Measurements from ENCODE around the gene DNAAF1.
A peak's percentile ranks its signal among the peaks of the same experiment; 100 is the strongest.
"Not testable (repeated sequence)": the region's sequence is repeated elsewhere in the genome, so short reads cannot be mapped to it uniquely, and the experiment has no call there.

The DNAAF1 gene

DNA sequence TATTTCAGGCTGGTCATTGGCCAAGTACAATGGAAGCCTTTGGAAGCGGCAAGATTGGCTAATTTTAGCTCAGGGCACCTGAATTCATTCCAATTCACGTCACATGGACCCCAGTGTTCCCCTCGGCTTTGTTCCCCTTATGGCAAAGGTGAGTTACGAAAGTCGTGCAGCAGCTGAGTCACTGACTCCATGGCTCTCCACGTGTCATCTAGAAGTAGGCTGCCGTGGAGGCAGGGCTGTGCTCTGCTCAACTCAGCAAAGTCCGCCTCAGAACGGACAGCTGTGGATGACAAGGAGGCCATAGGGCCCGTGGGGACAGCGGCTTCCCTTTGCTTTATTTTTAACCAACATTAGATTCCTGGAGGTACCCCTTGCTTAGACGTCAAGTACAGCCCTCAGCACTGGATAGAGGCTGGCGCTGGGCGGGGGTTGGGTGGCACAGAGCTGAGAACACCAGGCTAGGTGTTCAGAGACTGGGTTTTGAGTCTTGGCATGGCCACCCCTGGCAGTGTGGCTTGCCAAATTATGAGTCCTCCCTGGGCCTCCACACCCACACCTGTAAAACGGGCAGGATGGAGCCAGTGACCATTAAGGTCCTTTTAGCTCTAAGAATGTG lies 69.5 kb downstream of the DNAAF1 start:
- DNase-seq: no peak

DNA sequence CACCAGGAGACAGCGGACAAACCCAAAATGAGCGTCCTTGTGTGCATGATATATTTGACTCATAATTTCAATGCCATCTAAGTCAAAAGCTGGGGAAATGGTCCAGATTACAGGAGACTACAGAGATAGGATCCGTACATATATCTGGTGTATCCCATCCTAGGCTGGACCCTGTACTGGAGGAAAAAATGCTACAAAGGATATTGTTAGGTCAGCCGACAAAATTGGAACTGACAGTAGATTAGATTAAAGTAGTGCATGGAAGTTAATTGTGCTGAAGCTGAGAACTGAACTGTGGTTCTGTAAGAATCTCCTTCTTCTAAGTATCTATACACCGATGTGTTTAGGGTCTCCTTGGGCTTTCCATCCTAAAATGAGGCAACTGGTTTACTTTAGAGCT lies 70.4 kb downstream of the DNAAF1 start:
- DNase-seq: no peak

DNA sequence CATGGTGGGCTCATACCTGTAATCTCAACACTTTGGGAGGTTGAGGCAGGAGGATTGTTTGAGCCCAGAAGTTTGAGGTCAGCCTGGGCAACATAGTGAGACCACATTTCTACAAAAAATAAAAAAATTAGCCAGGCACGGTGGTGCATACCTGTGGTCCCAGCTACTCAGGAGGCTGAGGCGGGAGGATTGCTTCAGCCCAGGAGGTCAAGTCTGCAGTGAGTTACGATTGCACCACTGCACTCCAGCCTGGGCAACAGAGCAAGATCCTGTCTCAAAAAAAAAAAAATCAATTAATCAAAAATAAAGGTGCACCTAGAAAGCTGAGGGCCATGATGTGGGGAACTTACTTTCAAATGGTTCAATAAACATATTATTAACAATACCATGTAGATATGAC lies 71.0 kb downstream of the DNAAF1 start:
- DNase-seq: not testable (repeated sequence)

GRCh38 chr16:84218176-84218823 lies 73.2 kb downstream of the DNAAF1 start:
- DNase-seq: no peak

GRCh38 chr16:84218956-84219355 lies 73.8 kb downstream of the DNAAF1 start:
- no peak for DNase-seq

DNA sequence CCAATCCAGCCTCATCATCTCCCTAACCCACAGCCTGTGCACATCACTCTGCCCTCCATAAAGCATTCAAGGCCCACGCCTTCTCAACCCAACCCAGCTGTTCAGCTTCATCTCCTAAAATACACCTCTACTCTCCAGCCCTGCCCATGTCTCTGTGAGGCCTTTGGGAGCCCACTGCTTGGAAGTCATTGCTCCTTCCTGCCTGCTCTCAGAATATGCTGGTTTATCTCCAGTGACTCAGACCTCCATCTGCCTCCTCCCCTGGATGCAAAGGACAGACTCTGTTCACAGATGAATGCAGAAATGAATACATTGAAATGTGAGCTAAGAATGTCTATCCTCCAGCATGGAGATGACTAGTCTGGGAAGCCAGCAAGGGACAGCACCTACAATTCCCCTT lies 75.7 kb downstream of the DNAAF1 start:
- DNase-seq: peak; percentile 25

DNA sequence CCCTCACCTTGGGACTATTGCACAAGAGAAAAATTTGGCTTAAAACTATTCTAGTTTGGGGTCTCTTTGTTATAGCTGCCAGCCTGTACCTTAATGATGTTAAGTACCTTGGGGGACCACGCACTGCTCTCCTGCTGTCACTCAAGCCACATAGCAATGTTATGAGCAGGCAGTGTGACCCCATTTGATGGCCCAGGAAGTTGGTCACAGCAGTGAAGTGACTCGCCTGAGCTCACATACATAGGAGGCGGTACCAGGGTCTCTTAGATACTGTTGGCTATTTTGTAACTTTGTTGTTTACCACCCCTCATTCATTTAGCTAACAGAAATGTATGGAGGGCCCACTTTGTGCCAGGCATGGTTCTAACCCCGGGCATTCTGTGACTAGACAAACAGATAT lies 78.3 kb downstream of the DNAAF1 start:
- no peak for DNase-seq

DNA sequence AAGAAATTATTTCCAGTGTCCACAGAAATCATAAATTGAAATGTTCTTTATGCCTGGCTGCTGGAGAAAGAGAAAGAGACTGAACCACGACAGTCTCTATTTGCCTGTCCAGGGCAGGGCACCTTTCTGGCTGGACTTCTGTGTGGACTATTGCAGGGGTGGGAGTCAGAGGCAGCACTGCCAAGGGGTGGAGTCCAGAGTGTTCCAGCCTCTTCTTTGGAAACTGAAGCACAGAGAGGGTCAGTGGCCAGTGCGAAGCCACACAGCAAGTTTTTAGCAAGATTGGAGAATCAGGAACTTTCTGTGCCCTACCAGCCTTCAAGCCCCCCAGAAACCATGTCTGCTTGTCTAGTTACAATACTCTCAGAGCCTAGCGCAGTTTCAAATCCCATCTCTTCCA lies 79.4 kb downstream of the DNAAF1 start:
- DNase-seq: no peak

DNA sequence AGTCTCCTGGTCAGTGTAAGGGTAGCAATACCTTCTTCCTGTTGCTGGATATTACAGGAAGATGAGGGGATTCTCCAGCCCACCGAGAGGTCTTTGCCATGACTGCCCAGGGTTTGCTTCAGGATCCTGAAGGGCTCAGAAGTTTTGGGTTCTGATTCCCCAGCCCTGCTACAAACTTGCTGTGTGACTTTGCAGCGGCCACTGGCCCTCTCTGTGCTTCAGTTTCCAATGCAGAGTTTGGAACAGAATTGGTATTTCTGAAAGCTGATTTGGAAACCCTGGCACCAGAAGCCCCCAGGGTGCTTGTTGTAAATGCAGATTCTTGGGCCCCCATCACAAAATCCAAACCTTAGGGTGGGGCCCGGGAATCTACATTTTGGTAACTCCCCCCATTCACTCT lies 80.0 kb downstream of the DNAAF1 start:
- DNase-seq: no peak

- no peak for DNase-seq
Measured at GRCh38 chr16:84225571-84225970, 80.5 kb downstream of the DNAAF1 start.

- no peak for DNase-seq
Measured at GRCh38 chr16:84226026-84226425, 80.9 kb downstream of the DNAAF1 start.

Measured in NCI-H2171 treated with DMSO at 0.1 percent for 48 hours (cell line).